PC-3 (cell line): ENCODE measurements around the gene TREM1. TPM values are rescaled to one million over a fixed set of nuclear protein-coding genes. Genes with fewer than 3 reads are reported as not detected.
"Not testable (repeated sequence)": the region's sequence is repeated elsewhere in the genome, so short reads cannot be mapped to it uniquely, and the experiment has no call there.

Experiments used
- ATAC-seq: fragments of 200-7000 bp; cut with Tn5 transposase; 2 replicates; pipeline ENCODE4 v1.9.1; 2020; ENCODE audit warnings: mild to moderate bottlenecking, moderate library complexity
- BruUV-seq: library from RNA; stranded (reverse); fragments of 400-500 nt; replicated peaks from 2 replicates; lab custom pipeline; 2021; lab: Mats Ljungman, UMichigan
- CTCF ChIA-PET: fragments of 300-600 bp; sonication (Branson Sonifier 250); formaldehyde crosslinking; loops from one replicate; lab custom pipeline; 2022; ENCODE audit warnings: antibody characterized with exemption; lab: Charles Lee
- POLR2A ChIA-PET: fragments of 300-600 bp; sonication (Branson Sonifier 250); formaldehyde crosslinking; loops from one replicate; lab custom pipeline; 2022; ENCODE audit warnings: antibody characterized with exemption; ENCODE audit not compliant: unreplicated experiment; lab: Charles Lee
- DNase-seq: peaks from one replicate; pipeline ENCODE4 v3.0.0-alpha.2; 2015
- H2AFZ ChIP-seq: fragments of 300-600 bp; sonication (generic); 2 replicates; pipeline ENCODE4 v1.6.0; 2016; ENCODE audit warnings: antibody characterized with exemption, low read length
- H3F3A ChIP-seq: fragments of 300-600 bp; sonication (generic); one replicate; pipeline ENCODE4 v1.6.0; 2017; ENCODE audit warnings: antibody characterized with exemption, low read length, control low read depth, mild to moderate bottlenecking; ENCODE audit not compliant: unreplicated experiment
- H3K27ac ChIP-seq: fragments of 300-600 bp; sonication (generic); 2 replicates; pipeline ENCODE4 v1.5.1; 2016; ENCODE audit warnings: mild to moderate bottlenecking, low read length
- H3K27me3 ChIP-seq: fragments of 300-600 bp; sonication (generic); 2 replicates; pipeline ENCODE4 v1.6.1; 2016; ENCODE audit warnings: low read length, mixed read lengths
- H3K36me3 ChIP-seq: fragments of 300-600 bp; sonication (generic); 2 replicates; pipeline ENCODE4 v1.6.1; 2016; ENCODE audit warnings: low read depth, mixed run types, low read length, mixed read lengths
- H3K4me1 ChIP-seq: fragments of 300-600 bp; sonication (generic); 2 replicates; pipeline ENCODE4 v1.5.1; 2016; ENCODE audit warnings: low read length; ENCODE audit not compliant: insufficient read depth
- H3K4me2 ChIP-seq: fragments of 300-600 bp; sonication (generic); 2 replicates; pipeline ENCODE4 v1.6.0; 2016; ENCODE audit warnings: low read length
- H3K4me3 ChIP-seq: fragments of 300-600 bp; sonication (generic); 2 replicates; pipeline ENCODE4 v1.5.1; 2016; ENCODE audit warnings: mild to moderate bottlenecking, low read length, mixed read lengths
- H3K79me2 ChIP-seq: fragments of 300-600 bp; sonication (generic); 2 replicates; pipeline ENCODE4 v1.6.1; 2017; ENCODE audit warnings: low read length, mixed read lengths
- H3K9ac ChIP-seq: fragments of 300-600 bp; sonication (generic); 2 replicates; pipeline ENCODE4 v1.6.0; 2016; ENCODE audit warnings: mild to moderate bottlenecking, low read length
- H3K9me2 ChIP-seq: fragments of 300-600 bp; sonication (generic); replicated peaks from 2 replicates; pipeline ENCODE4 v1.6.1; 2016; ENCODE audit warnings: mixed run types, low read length, mixed read lengths
- H3K9me3 ChIP-seq: fragments of 300-600 bp; sonication (generic); 2 replicates; pipeline ENCODE4 v1.6.1; 2016; ENCODE audit warnings: low read length, mixed read lengths
- H4K20me1 ChIP-seq: fragments of 300-600 bp; sonication (generic); 2 replicates; pipeline ENCODE4 v1.6.1; 2016; ENCODE audit warnings: low read length, mixed read lengths
- CTCF ChIP-seq: fragments of 300-600 bp; sonication (generic); conservative IDR thresholded peaks from 2 replicates; pipeline ENCODE4 v1.5.1; 2017; ENCODE audit warnings: antibody characterized with exemption, low read depth, mild to moderate bottlenecking, low read length
- EZH2 ChIP-seq: fragments of 300-600 bp; sonication (generic); IDR thresholded peaks from one replicate; pipeline ENCODE4 v1.6.1; 2017; ENCODE audit warnings: antibody characterized with exemption, mild to moderate bottlenecking, low read length; ENCODE audit not compliant: unreplicated experiment
- EZH2phosphoT487 ChIP-seq: fragments of 300-600 bp; sonication (generic); IDR thresholded peaks from 2 replicates; pipeline ENCODE4 v1.6.1; 2018; ENCODE audit warnings: mild to moderate bottlenecking, antibody characterized with exemption, low read length, borderline replicate concordance
- intact Hi-C: fragments of 100-400 bp; cut with micrococcal nuclease; formaldehyde crosslinking; loops from 2 replicates; pipeline ENCODE4 v1.9.0; 2023
- total RNA-seq: library from RNA; depleted of rRNA; stranded (reverse); fragments of >200 nt; gene quantifications from 2 replicates; pipeline ENCODE4 v1.2.3, GENCODE V29; 2014

The TREM1 gene
- total RNA-seq, 1 experiment from 2014 or later, result 0.98 TPM

- Histone ChIP-seq H3K9me3 (0 out of 2 replicates have a peak, but pooled peaks cover 8% of the 10 kb centered on the region), H3K9me2 (no peaks in the 10 kb centered on the region), H3K79me2 (no peaks in the 10 kb centered on the region), H3K9ac (no peak overlapping the region), H3F3A (no peaks in the 10 kb centered on the region), H3K4me3 (no peak overlapping the region), H2AFZ (no peak overlapping the region), H3K4me2 (no peak overlapping the region), H3K36me3 (no peaks in the 10 kb centered on the region), H3K27ac (no peak overlapping the region), H3K27me3 (peaks cover 7% of the 10 kb centered on the region; the same call in 1 of the 2 replicates), H3K4me1 (no peaks in the 10 kb centered on the region), H4K20me1 (no peaks in the 10 kb centered on the region)
- no peak for DNase-seq
- no TSS peak for BruUV-seq
- intact Hi-C loops, result no loop called here
- ATAC-seq, result no peak
- ChIA-PET POLR2A (no interaction called here), CTCF (interaction anchor here (0.6 kb wide), 1 partner anchor 155 kb away, joined by 5 read pairs; no protein-coding TSS in a partner anchor)
- no peak for TF ChIP-seq CTCF
- TF ChIP-seq EZH2phosphoT487, result no peak
- TF ChIP-seq EZH2, result no peak
These were observed 12.5 kb upstream of the TREM1 start for GRCh38 chr6:41298785-41299502.

DNA sequence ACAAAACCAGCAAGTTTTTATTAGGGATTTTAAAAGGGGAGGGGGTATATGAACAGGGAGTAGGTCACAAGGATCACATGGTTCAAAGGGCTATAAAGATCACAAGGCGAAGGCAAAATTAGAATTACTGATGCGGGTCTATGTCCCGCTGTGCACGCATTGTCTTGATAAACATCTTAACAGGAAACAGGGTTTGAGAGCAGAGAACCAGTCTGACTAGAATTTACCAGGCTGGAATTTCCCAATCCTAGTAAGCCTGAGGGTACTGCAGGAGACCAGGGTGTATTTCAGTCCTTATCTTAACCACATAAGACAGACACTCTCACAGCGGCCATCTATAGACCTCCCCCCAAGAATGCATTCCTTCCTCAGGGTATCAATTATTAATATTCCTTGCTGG is 10.8 kb upstream of the TREM1 start:
- CTCF ChIA-PET, POLR2A ChIA-PET, H3K4me2 ChIP-seq, H3K4me1 ChIP-seq, H3K9me2 ChIP-seq, H3K4me3 ChIP-seq, H3K9ac ChIP-seq, H2AFZ ChIP-seq, intact Hi-C loops, H3K27me3 ChIP-seq, H3K79me2 ChIP-seq, H3K27ac ChIP-seq, DNase-seq, H3F3A ChIP-seq, BruUV-seq, H3K9me3 ChIP-seq, H3K36me3 ChIP-seq, H4K20me1 ChIP-seq, ATAC-seq: not testable (repeated sequence)

GRCh38 chr6:41294214-41294872 is 7.9 kb upstream of the TREM1 start:
- H3K27ac ChIP-seq, result no peak overlapping the region
- CTCF ChIA-PET, result no interaction called here
- H3F3A ChIP-seq, result no peaks in the 10 kb centered on the region
- H2AFZ ChIP-seq, result no peak overlapping the region
- no peaks in the 10 kb centered on the region for H4K20me1 ChIP-seq
- H3K4me3 ChIP-seq, result no peak overlapping the region
- H3K9me3 ChIP-seq, result 0 out of 2 replicates have a peak, but pooled peaks cover 8% of the 10 kb centered on the region
- no peaks in the 10 kb centered on the region for H3K4me1 ChIP-seq
- H3K79me2 ChIP-seq, result no peaks in the 10 kb centered on the region
- H3K9me2 ChIP-seq, result no peaks in the 10 kb centered on the region
- H3K4me2 ChIP-seq, result no peak overlapping the region
- intact Hi-C loops, result no loop called here
- no peaks in the 10 kb centered on the region for H3K36me3 ChIP-seq
- no TSS peak for BruUV-seq
- ATAC-seq (no peak), DNase-seq (no peak)
- POLR2A ChIA-PET, result no interaction called here
- TF ChIP-seq EZH2 (no peak), CTCF (no peak), EZH2phosphoT487 (no peak)
- H3K9ac ChIP-seq, result no peak overlapping the region
- H3K27me3 ChIP-seq, result no peaks in the 10 kb centered on the region
